GM12892 (cell line): ENCODE measurements around the gene JMJD4.

ENCODE experiments used
- POLR2A ChIP-seq: IDR thresholded peaks from 2 replicates; pipeline ENCODE4 v1.6.1; 2011; ENCODE audit warnings: low read depth, low read length, control low read depth
- POLR2AphosphoS5 ChIP-seq: IDR thresholded peaks from 2 replicates; pipeline ENCODE4 v1.6.1; 2011; ENCODE audit warnings: low read depth, low read length, control low read depth
- TAF1 ChIP-seq: IDR thresholded peaks from 2 replicates; pipeline ENCODE4 v1.6.1; 2011; ENCODE audit warnings: low read depth, mild to moderate bottlenecking, control low read depth, low read length, borderline replicate concordance

- TF ChIP-seq POLR2AphosphoS5 (no peak), POLR2A (no peak), TAF1 (no peak)
Measured at GRCh38 chr1:227761621-227762230, 26.6 kb upstream of the JMJD4 start.
